HG02973 (cell line): ENCODE measurements around the gene DLL3.

Experiments
- ATAC-seq: cut with Tn5 transposase; IDR thresholded peaks from one replicate; pipeline ENCODE4 v1.9.1; 2021; ENCODE audit warnings: moderate library complexity; ENCODE audit not compliant: unreplicated experiment

DLL3 gene

GRCh38 chr19:39550197-39550596 is 51.5 kb downstream of the DLL3 start:
- no peak for ATAC-seq

GRCh38 chr19:39553082-39553652 is 54.4 kb downstream of the DLL3 start:
- ATAC-seq = no peak

GRCh38 chr19:39554701-39555311 is 56.1 kb downstream of the DLL3 start:
- no peak for ATAC-seq

- ATAC-seq = no peak
These were observed 57.1 kb downstream of the DLL3 start for GRCh38 chr19:39555883-39556282.
